ENCODE measurements around the gene ATP10A. TPM values are rescaled to one million over a fixed set of nuclear protein-coding genes. Genes with fewer than 3 reads are reported as not detected.

ATP10A gene
- total RNA-seq, 1 experiment from 2014 or later: 0.02 TPM

GRCh38 chr15:25768271-25768670 lies 94.9 kb downstream of the ATP10A start (continued):
- TF ChIP-seq ZBTB33 (IDR thresholded peaks at IDR 0.05; ENCODE audit: extremely low read depth, insufficient replicate concordance, low read length) (no peak), EZH2 (IDR thresholded peaks at IDR 0.05) (no peak), CEBPB (IDR thresholded peaks at IDR 0.05; ENCODE audit: low read depth) (no peak), ELF1 (IDR thresholded peaks at IDR 0.05; ENCODE audit: borderline replicate concordance, low read depth) (no peak), POLR2A (IDR thresholded peaks at IDR 0.05; ENCODE audit: borderline replicate concordance, extremely low read depth, insufficient read depth, insufficient read length) (no peak), SRF (IDR thresholded peaks at IDR 0.05; ENCODE audit: low read depth) (no peak)

DNA sequence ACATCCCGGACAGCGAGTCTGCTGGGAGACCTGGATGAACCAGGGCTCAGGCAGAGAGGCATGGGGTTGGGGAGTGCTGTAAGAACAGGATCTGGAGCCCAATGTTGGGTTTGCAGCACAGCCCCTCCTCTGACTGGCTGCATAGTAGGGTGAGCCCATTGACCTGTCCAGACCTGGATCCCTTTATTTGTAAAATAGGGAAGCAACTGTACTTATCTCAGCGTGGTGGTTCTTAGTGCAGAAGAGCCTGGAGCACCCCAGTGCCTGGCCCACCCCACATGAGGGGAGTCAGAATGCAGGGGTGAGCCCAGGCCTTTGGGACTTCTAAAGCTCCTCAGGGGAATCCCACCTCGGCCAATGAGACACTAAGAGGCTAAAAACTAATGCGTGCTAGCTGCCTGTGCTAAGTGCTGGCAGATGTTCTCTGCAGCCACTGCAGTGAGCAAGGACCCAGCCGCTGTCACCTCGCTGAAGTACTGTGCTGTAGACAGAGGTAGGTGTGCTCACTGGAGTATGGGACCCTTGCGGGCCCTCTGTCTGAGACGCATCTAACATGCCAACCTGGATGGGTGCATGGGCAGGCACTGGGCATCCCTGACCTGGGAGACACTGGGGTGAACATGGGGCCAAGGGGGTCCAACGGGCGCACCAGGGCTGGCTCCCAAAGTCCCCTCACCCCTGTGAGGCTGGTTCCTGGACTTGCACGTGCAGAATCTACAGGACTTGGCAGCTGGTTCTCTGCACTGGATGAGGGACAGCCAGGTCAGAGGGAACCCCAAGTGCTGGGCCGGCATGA lies 95.6 kb downstream of the ATP10A start:
- no peaks in the 10 kb centered on the region for H3K4me1 ChIP-seq (ENCODE audit: control insufficient read depth in 1 of 2, insufficient read depth in 2 of 2, low read length in 2 of 2)
- H3K9me3 ChIP-seq (ENCODE audit: control insufficient read depth in 1 of 2, insufficient read depth in 1 of 2, low read depth in 1 of 2, low read length in 2 of 2): peaks cover 0 to 36% of the 10 kb centered on the region in 2 experiments; a peak in 2 of 4 replicates
- H3K27ac ChIP-seq (ENCODE audit: low read depth, low read length): no peak overlapping the region
- H4K20me1 ChIP-seq (ENCODE audit: insufficient read depth): no peaks in the 10 kb centered on the region
- H3K4me2 ChIP-seq (ENCODE audit: low read length): no peak overlapping the region
- H3K79me2 ChIP-seq (ENCODE audit: insufficient read depth, low read length): no peaks in the 10 kb centered on the region
- no peak overlapping the region for H3K4me3 ChIP-seq (replicated peaks in 1 of 2; ENCODE audit: low read depth in 1 of 2, low read length in 2 of 2)
- CTCF ChIA-PET: no interaction called here
- H3K27me3 ChIP-seq (ENCODE audit: insufficient read depth, low read length): no peaks in the 10 kb centered on the region
- intact Hi-C loops (cut with micrococcal nuclease): no loop called here
- H3K9me2 ChIP-seq (ENCODE audit: insufficient read depth): no peaks in the 10 kb centered on the region
- RAD21 ChIA-PET (ENCODE audit: low non-redundant PET in 1 of 2, low total read pairs in 2 of 2, uncharacterized antibody in 2 of 2, unreplicated experiment in 2 of 2): no interaction called here
- DNase-seq (ENCODE audit: low read depth, low spot score) (no peak), ATAC-seq (no peak)
- TF ChIP-seq POLR2AphosphoS5 (IDR thresholded peaks at IDR 0.05; ENCODE audit: low read depth, low read length): no peak
- H3K9ac ChIP-seq (ENCODE audit: low read length): no peak overlapping the region
- no peaks in the 10 kb centered on the region for H3K36me3 ChIP-seq (ENCODE audit: control insufficient read depth in 1 of 2, insufficient read depth in 2 of 2, low read length in 2 of 2)
- BruUV-seq (replicated peaks): no TSS peak
- POLR2A ChIA-PET: no interaction called here
- H2AFZ ChIP-seq (ENCODE audit: low read depth, low read length, poor library complexity, severe bottlenecking): no peak overlapping the region
